KMS-11 (cell line): ENCODE data around the gene SZRD1.

ENCODE experiments used
- H2AFZ ChIP-seq: fragments of 200-600 bp; sonication (generic); 2 replicates; pipeline ENCODE4 v1.6.1; 2016; ENCODE audit warnings: antibody characterized with exemption, mixed run types, low read depth
- H3K27ac ChIP-seq: fragments of 200-600 bp; sonication (generic); 2 replicates; pipeline ENCODE4 v1.6.1; 2016; ENCODE audit warnings: mild to moderate bottlenecking, mixed run types
- H3K27me3 ChIP-seq: fragments of 200-600 bp; sonication (generic); 2 replicates; pipeline ENCODE4 v1.6.1; 2017; ENCODE audit warnings: mild to moderate bottlenecking, low read depth, mixed run types, moderate library complexity; ENCODE audit not compliant: insufficient read depth
- H3K36me3 ChIP-seq: fragments of 200-600 bp; sonication (generic); 2 replicates; pipeline ENCODE4 v1.6.1; 2017; ENCODE audit warnings: mild to moderate bottlenecking, mixed run types; ENCODE audit not compliant: insufficient read depth
- H3K4me1 ChIP-seq: fragments of 200-600 bp; sonication (generic); 2 replicates; pipeline ENCODE4 v1.6.1; 2016; ENCODE audit warnings: mild to moderate bottlenecking, low read depth, mixed run types; ENCODE audit not compliant: poor library complexity, severe bottlenecking
- H3K4me2 ChIP-seq: fragments of 200-600 bp; sonication (generic); 2 replicates; pipeline ENCODE4 v1.7.0; 2016; ENCODE audit warnings: mild to moderate bottlenecking, mixed run types
- H3K4me3 ChIP-seq: fragments of 200-600 bp; sonication (generic); IDR thresholded peaks from 2 replicates; pipeline ENCODE4 v1.6.1; 2017; ENCODE audit warnings: low read depth, low read length, mixed read lengths; ENCODE audit not compliant: insufficient read depth
- H3K79me2 ChIP-seq: fragments of 200-600 bp; sonication (generic); 2 replicates; pipeline ENCODE4 v1.6.1; 2016; ENCODE audit warnings: low read depth, mixed run types; ENCODE audit not compliant: insufficient read depth
- H3K9ac ChIP-seq: fragments of 200-600 bp; sonication (generic); 2 replicates; pipeline ENCODE4 v1.6.1; 2016; ENCODE audit warnings: mild to moderate bottlenecking, mixed run types
- H4K20me1 ChIP-seq: fragments of 200-600 bp; sonication (generic); 2 replicates; pipeline ENCODE4 v1.6.1; 2016; ENCODE audit warnings: mild to moderate bottlenecking, mixed run types; ENCODE audit not compliant: insufficient read depth
- TF ChIP-seq, protein P1 (sequence below): fragments of 200-600 bp; sonication (generic); conservative IDR thresholded peaks from 2 replicates; pipeline ENCODE4 v1.6.1; 2017; ENCODE audit warnings: low read depth, mild to moderate bottlenecking, antibody characterized with exemption, low read length, moderate library complexity, mixed read lengths

SZRD1 gene

DNA sequence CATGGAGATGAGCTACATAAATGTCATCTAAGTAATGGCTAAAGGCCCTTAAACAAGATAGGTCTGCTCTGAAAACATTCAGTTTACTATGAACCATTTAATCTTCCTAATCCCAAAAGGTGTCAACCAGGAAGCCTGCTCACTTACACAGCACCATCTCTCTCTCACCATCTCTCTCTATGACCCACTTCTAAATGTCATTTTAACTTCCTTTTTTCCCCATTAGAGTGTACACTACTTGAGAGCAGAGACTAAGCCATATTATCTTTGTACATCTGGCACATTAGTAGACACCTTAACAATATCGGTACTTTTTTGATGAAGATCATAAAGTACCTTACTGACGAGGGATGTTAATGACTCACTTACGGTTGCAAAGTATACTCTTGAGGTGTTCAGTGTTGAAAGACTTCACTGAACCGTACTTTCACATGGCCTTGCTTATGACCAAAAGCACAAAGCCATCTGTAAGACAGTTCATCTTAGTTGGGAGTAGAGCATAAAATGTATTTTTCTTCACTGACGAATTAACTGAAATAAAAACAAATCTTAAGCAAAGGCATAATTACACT, 40.1 kb upstream of the SZRD1 start:
- Histone ChIP-seq H3K4me3 (no peak overlapping the region), H4K20me1 (no peaks in the 10 kb centered on the region), H3K4me1 (peaks cover 9% of the 10 kb centered on the region), H3K4me2 (no peak overlapping the region), H3K9ac (no peak overlapping the region), H3K36me3 (no peaks in the 10 kb centered on the region), H3K79me2 (peaks cover 8% of the 10 kb centered on the region; the same call in 1 of the 2 replicates), H3K27ac (no peak overlapping the region), H2AFZ (no peak overlapping the region), H3K27me3 (no peaks in the 10 kb centered on the region)
- TF ChIP-seq, protein P1, sequence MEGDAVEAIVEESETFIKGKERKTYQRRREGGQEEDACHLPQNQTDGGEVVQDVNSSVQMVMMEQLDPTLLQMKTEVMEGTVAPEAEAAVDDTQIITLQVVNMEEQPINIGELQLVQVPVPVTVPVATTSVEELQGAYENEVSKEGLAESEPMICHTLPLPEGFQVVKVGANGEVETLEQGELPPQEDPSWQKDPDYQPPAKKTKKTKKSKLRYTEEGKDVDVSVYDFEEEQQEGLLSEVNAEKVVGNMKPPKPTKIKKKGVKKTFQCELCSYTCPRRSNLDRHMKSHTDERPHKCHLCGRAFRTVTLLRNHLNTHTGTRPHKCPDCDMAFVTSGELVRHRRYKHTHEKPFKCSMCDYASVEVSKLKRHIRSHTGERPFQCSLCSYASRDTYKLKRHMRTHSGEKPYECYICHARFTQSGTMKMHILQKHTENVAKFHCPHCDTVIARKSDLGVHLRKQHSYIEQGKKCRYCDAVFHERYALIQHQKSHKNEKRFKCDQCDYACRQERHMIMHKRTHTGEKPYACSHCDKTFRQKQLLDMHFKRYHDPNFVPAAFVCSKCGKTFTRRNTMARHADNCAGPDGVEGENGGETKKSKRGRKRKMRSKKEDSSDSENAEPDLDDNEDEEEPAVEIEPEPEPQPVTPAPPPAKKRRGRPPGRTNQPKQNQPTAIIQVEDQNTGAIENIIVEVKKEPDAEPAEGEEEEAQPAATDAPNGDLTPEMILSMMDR: no peak

DNA sequence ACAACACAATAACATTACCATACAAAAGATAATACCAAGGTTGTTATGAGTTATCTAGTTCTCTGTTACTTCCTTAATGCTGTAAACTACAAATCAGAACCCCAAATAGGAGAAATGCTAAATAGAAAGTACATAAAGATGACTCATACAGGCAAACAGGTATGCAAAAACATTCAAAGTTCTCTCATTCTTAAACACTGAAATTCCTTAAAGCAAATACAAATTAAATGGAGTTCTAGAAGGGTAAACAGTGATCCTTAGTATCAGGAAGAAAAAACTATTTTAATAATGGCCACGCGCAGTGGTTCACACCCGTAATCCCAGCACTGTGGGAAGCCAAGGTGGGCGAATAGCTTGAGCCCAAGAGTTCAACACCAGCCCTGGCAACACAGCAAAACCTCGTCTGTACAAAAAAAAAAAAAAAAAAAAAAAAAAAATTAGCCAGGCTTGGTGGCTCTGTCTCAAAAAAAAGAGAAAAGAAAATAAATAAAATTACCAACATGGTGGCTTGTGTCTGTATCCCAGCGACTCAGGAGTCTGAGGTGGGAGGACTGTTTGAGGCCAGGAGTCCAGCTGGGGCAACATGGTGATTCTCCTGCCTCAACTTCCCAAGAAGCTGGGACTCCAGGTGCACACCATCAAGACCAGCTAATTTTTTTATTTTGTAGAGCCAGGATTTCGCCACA, 32.2 kb upstream of the SZRD1 start:
- TF ChIP-seq, protein P1: no peak
- Histone ChIP-seq H3K4me1 (no peaks in the 10 kb centered on the region), H3K27me3 (no peaks in the 10 kb centered on the region), H3K4me2 (no peak overlapping the region), H3K4me3 (no peak overlapping the region), H3K79me2 (peaks cover 14% of the 10 kb centered on the region; the same call in 1 of the 2 replicates), H3K9ac (no peak overlapping the region), H3K36me3 (no peaks in the 10 kb centered on the region), H2AFZ (no peak overlapping the region), H4K20me1 (no peaks in the 10 kb centered on the region), H3K27ac (no peak overlapping the region)

DNA sequence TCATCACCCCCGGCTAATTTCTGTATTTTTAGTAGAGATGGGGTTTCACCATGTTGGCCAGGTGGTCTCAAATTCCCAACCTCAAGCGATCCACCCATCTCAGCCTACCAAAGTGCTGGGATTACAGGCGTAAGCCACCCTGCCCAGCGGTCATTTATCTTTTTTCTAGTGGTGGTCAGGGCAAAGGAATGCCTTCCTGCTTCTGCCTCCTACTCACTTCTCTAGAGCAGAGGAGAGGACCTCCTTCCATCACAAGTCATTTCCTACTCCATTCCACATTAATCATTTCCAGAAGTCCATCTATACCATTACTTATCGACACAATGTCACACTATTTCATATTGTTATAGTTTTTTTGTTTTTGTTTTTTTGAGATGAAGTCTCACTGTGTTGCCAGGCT, 28.1 kb upstream of the SZRD1 start:
- Histone ChIP-seq H3K4me2 (no peak overlapping the region), H3K27ac (no peak overlapping the region), H2AFZ (no peak overlapping the region), H3K27me3 (no peaks in the 10 kb centered on the region), H3K36me3 (no peaks in the 10 kb centered on the region), H4K20me1 (no peaks in the 10 kb centered on the region), H3K4me1 (no peaks in the 10 kb centered on the region), H3K9ac (no peak overlapping the region), H3K4me3 (no peak overlapping the region), H3K79me2 (peaks cover 30% of the 10 kb centered on the region; the same call in 1 of the 2 replicates)
- TF ChIP-seq, protein P1: no peak

DNA sequence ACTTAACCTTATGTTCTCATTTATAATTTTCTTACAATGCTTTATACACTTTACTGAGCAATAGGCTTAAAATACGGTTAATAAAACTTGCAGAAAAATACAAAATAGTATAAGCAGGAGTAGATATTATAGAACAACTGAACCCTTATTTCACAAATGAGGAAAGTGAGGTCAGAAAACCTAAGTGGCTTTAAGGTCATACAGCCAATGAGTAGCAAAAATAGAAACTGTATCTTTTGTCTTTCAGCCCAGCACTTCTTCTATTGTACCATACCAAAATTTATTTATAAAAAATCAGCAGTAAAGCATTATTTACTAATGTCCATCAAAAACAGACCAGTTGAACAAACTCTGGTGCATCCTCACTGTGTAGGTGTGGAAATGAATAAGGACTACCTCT, 26.4 kb upstream of the SZRD1 start:
- Histone ChIP-seq H3K9ac (no peak overlapping the region), H4K20me1 (no peaks in the 10 kb centered on the region), H3K27me3 (no peaks in the 10 kb centered on the region), H2AFZ (no peak overlapping the region), H3K4me3 (no peak overlapping the region), H3K79me2 (peaks cover 41% of the 10 kb centered on the region; the same call in 1 of the 2 replicates), H3K4me1 (no peaks in the 10 kb centered on the region), H3K4me2 (no peak overlapping the region), H3K36me3 (no peaks in the 10 kb centered on the region), H3K27ac (no peak overlapping the region)
- TF ChIP-seq, protein P1: no peak
